Liver (tissue), 9 donors: ENCODE results near the gene SPSB2. TPM values are rescaled to one million over a fixed set of nuclear protein-coding genes. Genes with fewer than 3 reads are reported as not detected.

Source experiments
- DNase-seq: peaks from one replicate; pipeline ENCODE4 v3.0.0-alpha.2; 2017; ENCODE audit warnings: low spot score
- H3K27ac ChIP-seq, 2 donors: one replicate each; pipeline ENCODE4 v1.7.0; 2013; ENCODE audit warnings: inconsistent platforms in 2 of 2, low read length in 2 of 2, control low read depth in 1 of 2, low read depth in 1 of 2, mild to moderate bottlenecking in 1 of 2
- H3K27me3 ChIP-seq, 4 donors: one replicate each; pipeline versions ENCODE4 v1.6.1 to v1.7.0; 2013; ENCODE audit warnings: low read length in 3 of 4, inconsistent platforms in 1 of 4, mild to moderate bottlenecking in 1 of 4, moderate library complexity in 1 of 4; ENCODE audit not compliant: control insufficient read depth in 4 of 4, insufficient read depth in 4 of 4
- H3K36me3 ChIP-seq, 4 donors: one replicate each; pipeline versions ENCODE4 v1.6.1 to v1.7.0; 2013; ENCODE audit warnings: low read length in 3 of 4, mild to moderate bottlenecking in 3 of 4, low read depth in 1 of 4, moderate library complexity in 1 of 4; ENCODE audit not compliant: control insufficient read depth in 4 of 4, insufficient read depth in 3 of 4
- H3K4me1 ChIP-seq, 4 donors: one replicate each; pipeline versions ENCODE4 v1.6.1 to v1.7.0; 2013; ENCODE audit warnings: low read length in 3 of 4, mild to moderate bottlenecking in 3 of 4, moderate library complexity in 1 of 4; ENCODE audit not compliant: control insufficient read depth in 4 of 4, insufficient read depth in 4 of 4
- H3K4me3 ChIP-seq, 3 donors: one replicate each; pipeline versions ENCODE4 v1.6.1 to v1.7.0; 2013; ENCODE audit warnings: low read length in 3 of 3, control low read depth in 1 of 3, low read depth in 1 of 3, mild to moderate bottlenecking in 1 of 3
- H3K9ac ChIP-seq, 2 donors: one replicate each; pipeline ENCODE4 v1.7.0; 2013; ENCODE audit warnings: low read length in 2 of 2, mild to moderate bottlenecking in 2 of 2, moderate library complexity in 2 of 2, control low read depth in 1 of 2, low read depth in 1 of 2
- H3K9me3 ChIP-seq, 4 donors: one replicate each; pipeline versions ENCODE4 v1.6.1 to v1.7.0; 2013; ENCODE audit warnings: low read length in 3 of 4; ENCODE audit not compliant: control insufficient read depth in 4 of 4
- EGR1 ChIP-seq, 2 donors: IDR thresholded peaks; 2 replicates each; pipeline ENCODE4 v1.6.1; 2016 to 2018; ENCODE audit warnings: antibody characterized with exemption in 2 of 2, low read depth in 2 of 2
- FOXA1 ChIP-seq: IDR thresholded peaks from 2 replicates; pipeline ENCODE4 v1.6.1; 2016; ENCODE audit warnings: antibody characterized with exemption
- FOXA2 ChIP-seq: IDR thresholded peaks from 2 replicates; pipeline ENCODE4 v1.6.1; 2016; ENCODE audit warnings: antibody characterized with exemption
- GABPA ChIP-seq, 2 donors: IDR thresholded peaks in 1 of 2; conservative IDR thresholded peaks in 1 of 2; 2 replicates each; pipeline ENCODE4 v1.6.1; 2016; ENCODE audit warnings: antibody characterized with exemption in 2 of 2, mild to moderate bottlenecking in 1 of 2, moderate library complexity in 1 of 2
- HNF4A ChIP-seq, 2 donors: conservative IDR thresholded peaks; 2 replicates each; pipeline ENCODE4 v1.6.1; 2016; ENCODE audit warnings: antibody characterized with exemption in 2 of 2, mild to moderate bottlenecking in 2 of 2
- HNF4G ChIP-seq: IDR thresholded peaks from 2 replicates; pipeline ENCODE4 v1.6.1; 2016; ENCODE audit warnings: antibody characterized with exemption
- JUND ChIP-seq, 2 donors: IDR thresholded peaks; 2 replicates each; pipeline ENCODE4 v1.6.1; 2016; ENCODE audit warnings: antibody characterized with exemption in 2 of 2
- NR2F2 ChIP-seq: IDR thresholded peaks from 2 replicates; pipeline ENCODE4 v1.6.1; 2016; ENCODE audit warnings: antibody characterized with exemption
- RAD21 ChIP-seq, 2 donors: IDR thresholded peaks; 2 replicates each; pipeline ENCODE4 v1.6.1; 2016; ENCODE audit warnings: antibody characterized with exemption in 2 of 2, mild to moderate bottlenecking in 2 of 2
- RXRA ChIP-seq, 2 donors: IDR thresholded peaks; 2 replicates each; pipeline ENCODE4 v1.6.1; 2017 to 2018; ENCODE audit warnings: antibody characterized with exemption in 2 of 2, mild to moderate bottlenecking in 1 of 2
- SP1 ChIP-seq: IDR thresholded peaks from 2 replicates; pipeline ENCODE4 v1.6.1; 2018; ENCODE audit warnings: antibody characterized with exemption, mild to moderate bottlenecking
- TAF1 ChIP-seq: conservative IDR thresholded peaks from 2 replicates; pipeline ENCODE4 v1.6.1; 2016; ENCODE audit warnings: antibody characterized with exemption, mild to moderate bottlenecking
- YY1 ChIP-seq: IDR thresholded peaks from 2 replicates; pipeline ENCODE4 v1.6.1; 2016; ENCODE audit warnings: antibody characterized with exemption, mild to moderate bottlenecking
- whole genome bisulfite sequencing: extraction: QIAGEN DNeasy Blood & Tissue Kit; methylation state at CpG from one replicate; pipeline ENCODE4 v1.1.7; 2013; 5-methylcytosine and 5-hydroxymethylcytosine counted together
- polyA plus RNA-seq, 2 donors: library from polyadenylated mRNA; stranded (reverse) in 1 of 2; unstranded in 1 of 2; fragments of 200-250 nt in 1 of 2; fragments of >200 nt in 1 of 2; fragmentation: Nextera tagmentation in 1 of 2; extraction: Ambion mirVana in 1 of 2; gene quantifications; one replicate each; pipeline versions ENCODE4 v1.2.1 to v1.2.3, GENCODE V29; 2013 to 2015
- total RNA-seq, 2 donors: library from RNA; depleted of rRNA; stranded (reverse); fragments of >200 nt; gene quantifications; one replicate each; pipeline ENCODE4 v1.2.3, GENCODE V29; 2014
- TF ChIP-seq, protein P1 (sequence below): IDR thresholded peaks from 2 replicates; pipeline ENCODE4 v1.6.1; 2016; ENCODE audit warnings: antibody characterized with exemption, mild to moderate bottlenecking
- TF ChIP-seq, protein P2 (sequence below): IDR thresholded peaks from 2 replicates; pipeline ENCODE4 v1.6.1; 2016; ENCODE audit warnings: antibody characterized with exemption
- TF ChIP-seq, protein P3 (sequence below): fragments of 150-350 bp; IDR thresholded peaks from 2 replicates; pipeline ENCODE4 v1.5.1; 2017; ENCODE audit warnings: improper control_type of control experiment, low read depth, low read length; ENCODE audit not compliant: missing input control
- donor health status: healthy.
- donor health status: healthy.
- donor health status: healthy.
- donor health status: healthy.
- donor health status: healthy.

SPSB2 gene, protein sequence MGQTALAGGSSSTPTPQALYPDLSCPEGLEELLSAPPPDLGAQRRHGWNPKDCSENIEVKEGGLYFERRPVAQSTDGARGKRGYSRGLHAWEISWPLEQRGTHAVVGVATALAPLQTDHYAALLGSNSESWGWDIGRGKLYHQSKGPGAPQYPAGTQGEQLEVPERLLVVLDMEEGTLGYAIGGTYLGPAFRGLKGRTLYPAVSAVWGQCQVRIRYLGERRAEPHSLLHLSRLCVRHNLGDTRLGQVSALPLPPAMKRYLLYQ
- 1 to 10 TPM; 3.2 to 4.3 TPM for total RNA-seq
- 1 to 10 TPM; 3.9 to 4.6 TPM for polyA plus RNA-seq

DNA sequence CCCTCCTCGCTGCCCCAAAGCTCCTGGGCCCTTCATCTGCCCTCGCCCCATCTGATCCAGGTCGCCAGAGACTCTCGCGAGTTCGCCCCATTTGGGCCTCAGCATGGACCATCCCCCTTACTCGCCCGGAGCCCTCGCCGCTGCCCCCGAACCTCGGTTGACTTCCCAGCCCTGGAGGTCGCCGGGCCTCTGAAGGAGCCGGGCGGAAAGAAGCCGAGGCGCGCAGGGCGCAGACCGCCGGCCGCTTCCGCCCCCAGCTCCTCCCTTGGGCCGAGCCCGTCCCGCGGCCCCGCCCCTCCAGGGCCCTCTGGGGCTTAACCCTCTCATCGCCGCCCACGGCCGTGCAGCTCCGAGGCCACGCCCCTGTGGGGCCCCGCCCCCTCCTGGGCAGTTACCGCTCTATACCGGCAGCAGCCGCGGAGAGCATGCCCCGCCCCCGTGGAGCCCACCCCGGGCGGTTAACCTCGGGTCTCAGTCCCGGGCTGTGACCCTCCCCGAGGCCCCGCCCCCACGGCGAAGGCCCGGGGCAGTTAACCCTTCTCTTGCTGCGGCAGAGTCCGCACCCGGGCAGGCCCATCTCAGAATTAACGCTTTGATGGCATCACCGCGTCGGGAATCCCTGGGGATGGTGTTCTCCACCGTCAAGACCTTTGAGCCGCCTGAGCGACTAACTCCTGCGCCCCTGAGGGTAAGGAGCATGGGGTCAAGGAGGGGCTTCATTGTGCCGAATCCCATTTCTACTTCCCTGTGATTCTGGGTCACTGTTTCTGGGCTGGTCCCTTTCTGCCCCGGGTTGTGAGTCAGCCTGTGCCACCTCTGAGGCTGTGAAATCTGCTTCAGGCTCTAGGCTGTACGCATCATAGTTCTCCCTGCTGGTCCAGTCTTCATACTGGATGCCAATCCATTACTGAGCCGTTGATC lies at the start of gene SPSB2:
TSS of gene SPSB2 (minus strand) at position 210 of the 921 bp plus-strand sequence. CDS start 402 bp downstream, outside the sequence.
- Histone ChIP-seq H3K4me3 (peak within 1 kb of the TSS; percentile 69 to 76 (median 75)), H3K4me1 (peaks cover 0 to 44% (median 32%) of the 10 kb centered on the region in 4 donors), H3K36me3 (peaks cover 4 to 12% (median 7%) of the 10 kb centered on the region in 4 donors), H3K9ac (peak within 1 kb of the TSS; percentile 45 to 65), H3K27ac (peak within 1 kb of the TSS; percentile 54 to 75), H3K27me3 (no peaks in the 10 kb centered on the region), H3K9me3 (no peaks in the 10 kb centered on the region)
- peak; percentile 99 for DNase-seq
- 1% methylated on average over 66 of the region's 66 CpGs for WGBS
- TF ChIP-seq TAF1 (no peak), FOXA1 (peak; percentile 4), NR2F2 (peak; percentile 37), RXRA (IDR thresholded peaks at IDR 0.05) (peak in 1 of 2 donors; percentile 21), JUND (IDR thresholded peaks at IDR 0.05) (no peak), GABPA (IDR thresholded peaks at IDR 0.05 in 1 of 2, conservative IDR thresholded peaks at IDR 0.05 in 1 of 2) (peak in 1 of 2 donors; percentile 80), HNF4A (conservative IDR thresholded peaks at IDR 0.05) (peak in 1 of 2 donors; percentile 15), RAD21 (IDR thresholded peaks at IDR 0.05) (peak; percentile 17 to 53), SP1 (peak; percentile 67)
- TF ChIP-seq, protein P1, sequence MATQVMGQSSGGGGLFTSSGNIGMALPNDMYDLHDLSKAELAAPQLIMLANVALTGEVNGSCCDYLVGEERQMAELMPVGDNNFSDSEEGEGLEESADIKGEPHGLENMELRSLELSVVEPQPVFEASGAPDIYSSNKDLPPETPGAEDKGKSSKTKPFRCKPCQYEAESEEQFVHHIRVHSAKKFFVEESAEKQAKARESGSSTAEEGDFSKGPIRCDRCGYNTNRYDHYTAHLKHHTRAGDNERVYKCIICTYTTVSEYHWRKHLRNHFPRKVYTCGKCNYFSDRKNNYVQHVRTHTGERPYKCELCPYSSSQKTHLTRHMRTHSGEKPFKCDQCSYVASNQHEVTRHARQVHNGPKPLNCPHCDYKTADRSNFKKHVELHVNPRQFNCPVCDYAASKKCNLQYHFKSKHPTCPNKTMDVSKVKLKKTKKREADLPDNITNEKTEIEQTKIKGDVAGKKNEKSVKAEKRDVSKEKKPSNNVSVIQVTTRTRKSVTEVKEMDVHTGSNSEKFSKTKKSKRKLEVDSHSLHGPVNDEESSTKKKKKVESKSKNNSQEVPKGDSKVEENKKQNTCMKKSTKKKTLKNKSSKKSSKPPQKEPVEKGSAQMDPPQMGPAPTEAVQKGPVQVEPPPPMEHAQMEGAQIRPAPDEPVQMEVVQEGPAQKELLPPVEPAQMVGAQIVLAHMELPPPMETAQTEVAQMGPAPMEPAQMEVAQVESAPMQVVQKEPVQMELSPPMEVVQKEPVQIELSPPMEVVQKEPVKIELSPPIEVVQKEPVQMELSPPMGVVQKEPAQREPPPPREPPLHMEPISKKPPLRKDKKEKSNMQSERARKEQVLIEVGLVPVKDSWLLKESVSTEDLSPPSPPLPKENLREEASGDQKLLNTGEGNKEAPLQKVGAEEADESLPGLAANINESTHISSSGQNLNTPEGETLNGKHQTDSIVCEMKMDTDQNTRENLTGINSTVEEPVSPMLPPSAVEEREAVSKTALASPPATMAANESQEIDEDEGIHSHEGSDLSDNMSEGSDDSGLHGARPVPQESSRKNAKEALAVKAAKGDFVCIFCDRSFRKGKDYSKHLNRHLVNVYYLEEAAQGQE, result peak; percentile 43
- TF ChIP-seq, protein P2, sequence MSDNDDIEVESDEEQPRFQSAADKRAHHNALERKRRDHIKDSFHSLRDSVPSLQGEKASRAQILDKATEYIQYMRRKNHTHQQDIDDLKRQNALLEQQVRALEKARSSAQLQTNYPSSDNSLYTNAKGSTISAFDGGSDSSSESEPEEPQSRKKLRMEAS, result peak; percentile 15

DNA sequence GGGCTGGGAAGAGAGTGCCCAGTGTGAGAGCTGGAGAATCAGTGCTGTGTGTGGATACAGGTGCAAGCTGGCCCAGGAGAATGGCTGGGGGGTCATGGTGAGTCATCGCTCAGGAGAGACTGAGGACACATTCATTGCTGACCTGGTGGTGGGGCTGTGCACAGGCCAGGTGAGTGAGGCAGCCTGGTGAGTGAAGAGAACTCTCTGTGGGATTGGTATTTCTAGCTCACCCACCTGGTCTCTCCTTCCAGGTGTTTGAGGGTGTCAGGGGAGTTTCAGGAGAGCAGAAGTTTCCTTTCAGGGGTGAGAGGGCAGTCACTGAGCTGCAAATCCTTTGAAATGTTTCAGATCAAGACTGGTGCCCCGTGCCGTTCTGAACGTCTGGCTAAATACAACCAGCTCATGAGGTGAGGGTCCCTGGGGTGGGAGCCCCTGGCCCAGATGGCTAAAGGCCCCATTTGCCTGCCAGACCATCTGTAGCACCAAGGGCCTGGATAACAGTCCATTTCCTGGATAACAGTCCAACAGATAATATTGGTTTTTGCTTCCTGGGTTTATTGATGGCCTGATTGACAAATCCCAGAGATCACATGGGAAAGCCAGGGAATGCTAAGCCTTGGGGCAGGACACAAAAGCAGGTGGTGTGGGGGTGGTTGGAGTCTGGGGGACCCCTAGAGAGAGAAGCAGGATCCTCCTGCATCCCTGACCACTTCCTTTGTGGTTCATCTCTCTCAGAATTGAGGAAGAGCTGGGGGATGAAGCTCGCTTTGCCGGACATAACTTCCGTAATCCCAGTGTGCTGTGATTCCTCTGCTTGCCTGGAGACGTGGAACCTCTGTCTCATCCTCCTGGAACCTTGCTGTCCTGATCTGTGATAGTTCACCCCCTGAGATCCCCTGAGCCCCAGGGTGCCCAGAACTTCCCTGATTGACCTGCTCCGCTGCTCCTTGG lies 49.2 kb upstream of the SPSB2 start:
- TF ChIP-seq GABPA (IDR thresholded peaks at IDR 0.05 in 1 of 2, conservative IDR thresholded peaks at IDR 0.05 in 1 of 2) (no peak), HNF4A (conservative IDR thresholded peaks at IDR 0.05) (no peak), JUND (IDR thresholded peaks at IDR 0.05) (no peak), TAF1 (no peak), YY1 (no peak), SP1 (no peak), RXRA (IDR thresholded peaks at IDR 0.05) (no peak), HNF4G (no peak), FOXA2 (no peak), NR2F2 (no peak), EGR1 (IDR thresholded peaks at IDR 0.05; ENCODE audit: low read depth in 2 of 2) (no peak)
- TF ChIP-seq, protein P1, result no peak
- TF ChIP-seq, protein P3, sequence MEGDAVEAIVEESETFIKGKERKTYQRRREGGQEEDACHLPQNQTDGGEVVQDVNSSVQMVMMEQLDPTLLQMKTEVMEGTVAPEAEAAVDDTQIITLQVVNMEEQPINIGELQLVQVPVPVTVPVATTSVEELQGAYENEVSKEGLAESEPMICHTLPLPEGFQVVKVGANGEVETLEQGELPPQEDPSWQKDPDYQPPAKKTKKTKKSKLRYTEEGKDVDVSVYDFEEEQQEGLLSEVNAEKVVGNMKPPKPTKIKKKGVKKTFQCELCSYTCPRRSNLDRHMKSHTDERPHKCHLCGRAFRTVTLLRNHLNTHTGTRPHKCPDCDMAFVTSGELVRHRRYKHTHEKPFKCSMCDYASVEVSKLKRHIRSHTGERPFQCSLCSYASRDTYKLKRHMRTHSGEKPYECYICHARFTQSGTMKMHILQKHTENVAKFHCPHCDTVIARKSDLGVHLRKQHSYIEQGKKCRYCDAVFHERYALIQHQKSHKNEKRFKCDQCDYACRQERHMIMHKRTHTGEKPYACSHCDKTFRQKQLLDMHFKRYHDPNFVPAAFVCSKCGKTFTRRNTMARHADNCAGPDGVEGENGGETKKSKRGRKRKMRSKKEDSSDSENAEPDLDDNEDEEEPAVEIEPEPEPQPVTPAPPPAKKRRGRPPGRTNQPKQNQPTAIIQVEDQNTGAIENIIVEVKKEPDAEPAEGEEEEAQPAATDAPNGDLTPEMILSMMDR, result no peak
- H3K27me3 ChIP-seq, result no peaks in the 10 kb centered on the region
- no peak overlapping the region for H3K9ac ChIP-seq
- WGBS, result 82% methylated on average over 9 of the region's 9 CpGs
- no peaks in the 10 kb centered on the region for H3K36me3 ChIP-seq
- H3K4me1 ChIP-seq, result peaks cover 9 to 38% (median 34%) of the 10 kb centered on the region in 4 donors
- no peaks in the 10 kb centered on the region for H3K9me3 ChIP-seq
- H3K27ac ChIP-seq, result no peak overlapping the region
- DNase-seq, result no peak
- H3K4me3 ChIP-seq, result no peak overlapping the region
